H4 (cell line): Measurements from ENCODE around the gene TMEM150B. TPM values are rescaled to one million over a fixed set of nuclear protein-coding genes. Genes with fewer than 3 reads are reported as not detected.

Source experiments
- DNase-seq: peaks from one replicate; pipeline ENCODE4 v3.0.0-alpha.2; 2015; ENCODE audit warnings: low spot score
- total RNA-seq: library from RNA; depleted of rRNA; stranded (reverse); fragments of >200 nt; shearing (Covaris generic); gene quantifications from 2 replicates; pipeline ENCODE4 v1.2.3, GENCODE V29; 2014

Gene TMEM150B
- total RNA-seq, 1 experiment from 2014 or later = not detected

DNA sequence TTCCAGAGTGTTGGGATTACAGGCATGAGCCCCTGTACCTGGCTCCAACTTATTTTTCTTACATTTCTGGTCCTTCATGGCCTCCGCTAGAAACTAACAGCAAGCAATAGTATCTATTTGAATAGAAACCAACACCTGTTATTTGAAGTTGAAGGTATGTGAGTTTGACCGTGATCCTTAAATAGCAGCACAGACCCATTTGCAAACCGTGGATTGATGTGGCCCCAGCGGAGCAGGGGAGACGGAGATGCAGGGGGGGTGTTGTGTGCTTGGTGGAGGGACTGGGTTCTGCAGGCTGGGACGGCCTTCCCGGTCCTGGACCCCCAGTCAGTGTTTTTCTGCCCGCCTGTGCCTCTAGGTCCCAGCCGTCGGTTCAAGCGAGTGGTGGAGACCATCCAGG lies 16.9 kb downstream of the TMEM150B start:
- DNase-seq = no peak

DNA sequence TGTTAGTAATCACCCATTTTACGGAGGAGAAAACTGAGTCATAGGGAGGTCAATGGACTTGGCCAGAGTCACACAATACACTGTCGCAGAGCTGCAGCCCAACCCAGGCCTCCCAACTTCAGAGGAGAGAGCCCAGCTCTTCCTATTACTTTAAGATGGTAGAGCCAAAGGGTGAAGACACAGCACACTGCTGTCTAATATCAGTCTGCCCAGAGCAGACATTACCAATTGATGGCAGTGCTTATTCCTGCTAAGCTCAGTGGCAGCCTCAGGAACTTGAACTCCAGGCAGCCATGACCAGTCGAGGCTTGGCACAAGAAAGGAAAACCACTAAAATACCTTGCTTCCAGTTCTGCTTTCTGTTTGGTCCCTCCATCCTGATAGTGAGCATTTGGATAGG lies 18.4 kb downstream of the TMEM150B start:
- DNase-seq = no peak

DNA sequence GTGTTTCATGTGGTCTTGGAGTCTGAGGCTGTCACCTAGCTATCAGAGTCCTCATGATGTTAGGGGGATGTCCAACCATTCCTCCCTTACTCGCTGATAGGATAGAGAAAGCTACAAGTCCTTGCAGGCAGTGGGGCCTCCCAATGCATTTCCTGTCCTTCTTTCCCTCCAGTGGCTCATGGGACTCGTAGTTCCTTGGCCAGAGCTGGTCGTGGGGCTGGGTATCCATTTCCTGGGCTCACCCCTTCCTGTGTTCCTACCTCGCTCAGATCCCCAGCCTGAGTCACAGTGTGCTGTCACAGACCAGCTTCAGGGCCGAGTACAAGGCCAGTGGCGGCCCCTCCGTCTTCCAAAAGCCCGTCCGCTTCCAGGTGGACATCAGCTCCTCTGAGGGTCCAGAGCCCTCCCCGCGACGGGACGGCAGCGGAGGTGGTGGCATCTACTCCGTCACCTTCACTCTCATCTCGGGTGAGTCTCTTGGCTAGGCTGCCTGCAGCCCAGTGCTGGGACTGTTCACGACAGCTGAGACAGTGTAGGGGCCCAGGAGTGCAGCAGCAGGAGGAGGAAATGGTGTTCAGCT lies 19.1 kb downstream of the TMEM150B start:
- no peak for DNase-seq

DNA sequence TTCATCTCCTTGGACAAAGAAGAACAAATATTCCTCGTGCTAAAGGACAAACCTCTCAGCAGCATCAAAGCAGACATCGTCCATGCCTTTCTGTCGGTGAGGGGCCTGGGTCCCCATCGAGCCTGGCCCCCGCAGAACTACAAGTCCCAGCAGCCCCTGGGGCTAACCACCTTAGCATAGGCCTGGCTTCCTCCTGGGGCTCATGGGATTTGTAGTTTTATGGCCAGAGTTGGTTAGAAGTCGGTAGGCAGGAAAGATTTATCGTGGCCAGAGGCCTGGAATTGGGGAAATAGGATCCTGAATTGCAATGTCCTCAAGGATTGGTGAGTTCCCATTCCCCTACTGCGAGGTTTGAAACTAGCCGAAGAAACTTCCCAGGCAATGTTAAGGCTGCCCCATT lies 19.6 kb downstream of the TMEM150B start:
- no peak for DNase-seq

DNA sequence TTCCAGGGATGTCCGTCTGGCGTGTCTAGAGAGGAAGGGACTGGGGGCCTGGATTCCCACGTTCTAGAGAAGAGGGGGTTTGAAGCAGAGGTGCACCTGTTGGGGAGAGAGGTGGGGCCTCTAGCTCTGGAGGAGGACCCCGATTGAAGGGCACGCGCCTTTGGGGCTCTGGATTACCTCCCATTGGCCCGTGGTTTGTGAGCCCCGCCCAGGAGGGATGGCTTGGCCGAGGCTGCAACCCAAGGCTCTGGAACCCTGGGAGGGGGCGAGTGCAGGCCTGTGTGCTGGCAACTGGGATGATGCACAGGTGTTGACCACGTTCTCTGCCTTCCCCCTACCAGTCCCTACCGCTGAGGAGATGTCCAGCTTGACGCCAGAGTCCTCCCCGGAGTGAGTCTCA lies 20.2 kb downstream of the TMEM150B start:
- no peak for DNase-seq

DNA sequence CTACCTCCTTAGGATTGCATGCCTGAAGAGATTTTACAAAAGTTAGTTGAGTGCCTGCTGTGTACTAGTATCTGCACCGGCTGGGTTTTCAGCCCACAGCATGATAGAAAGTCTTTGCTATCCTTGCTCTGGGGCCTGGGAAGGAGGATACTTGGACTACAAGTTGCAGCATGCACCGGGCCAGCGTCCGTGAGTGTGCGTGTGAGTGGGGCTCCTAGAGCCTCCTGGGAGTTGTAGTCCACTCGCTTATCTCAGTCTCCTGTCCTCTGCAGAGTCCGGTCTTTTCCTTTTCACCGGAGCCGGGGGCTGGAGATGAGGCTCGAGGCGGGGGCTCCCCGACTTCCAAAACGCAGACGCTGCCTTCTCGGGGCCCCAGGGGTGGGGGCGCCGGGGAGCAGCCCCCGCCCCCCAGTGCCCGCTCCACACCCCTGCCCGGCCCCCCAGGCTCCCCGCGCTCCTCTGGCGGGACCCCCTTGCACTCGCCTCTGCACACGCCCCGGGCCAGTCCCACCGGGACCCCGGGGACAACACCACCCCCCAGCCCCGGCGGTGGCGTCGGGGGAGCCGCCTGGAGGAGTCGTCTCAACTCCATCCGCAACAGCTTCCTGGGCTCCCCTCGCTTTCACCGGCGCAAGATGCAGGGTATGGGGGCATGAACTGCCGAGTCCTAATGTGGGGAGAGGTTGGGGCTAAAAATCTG lies 20.7 kb downstream of the TMEM150B start:
- DNase-seq = no peak

DNA sequence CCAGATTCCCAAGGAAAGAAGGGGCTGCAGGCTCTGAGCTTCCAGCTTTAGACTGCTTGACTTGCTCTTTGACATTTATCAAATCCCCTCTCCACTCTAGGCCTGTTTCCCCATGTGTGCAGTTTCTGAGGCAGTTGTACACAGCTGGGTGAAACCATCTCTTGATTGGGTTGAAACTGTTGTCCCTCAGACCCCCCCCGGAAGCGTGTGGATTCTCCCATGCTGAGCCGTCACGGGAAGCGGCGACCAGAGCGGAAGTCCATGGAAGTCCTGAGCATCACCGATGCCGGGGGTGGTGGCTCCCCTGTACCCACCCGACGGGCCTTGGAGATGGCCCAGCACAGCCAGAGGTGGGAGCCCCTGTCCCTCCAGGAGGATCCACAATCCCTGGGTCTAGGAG lies 21.7 kb downstream of the TMEM150B start:
- no peak for DNase-seq

DNA sequence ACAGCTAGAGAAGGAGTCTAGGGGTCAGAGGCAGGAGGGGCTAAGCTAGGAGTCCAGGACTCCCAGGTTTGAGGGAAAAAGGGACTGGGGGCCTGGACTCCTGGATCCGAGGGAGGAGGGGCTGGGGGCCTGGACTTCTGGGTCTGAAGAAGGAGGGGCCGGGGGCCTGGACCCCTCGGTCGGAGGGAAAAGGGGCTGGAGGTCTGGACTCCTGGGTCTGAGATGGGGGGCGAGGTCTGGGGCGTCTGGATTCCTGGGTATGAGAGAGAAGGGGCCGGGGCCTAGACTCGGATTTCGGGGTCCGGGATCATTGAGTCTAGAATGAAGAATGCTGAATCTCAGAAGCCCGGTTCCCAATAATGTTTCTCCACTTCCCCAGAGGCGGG lies 22.8 kb downstream of the TMEM150B start:
- DNase-seq = no peak

DNA sequence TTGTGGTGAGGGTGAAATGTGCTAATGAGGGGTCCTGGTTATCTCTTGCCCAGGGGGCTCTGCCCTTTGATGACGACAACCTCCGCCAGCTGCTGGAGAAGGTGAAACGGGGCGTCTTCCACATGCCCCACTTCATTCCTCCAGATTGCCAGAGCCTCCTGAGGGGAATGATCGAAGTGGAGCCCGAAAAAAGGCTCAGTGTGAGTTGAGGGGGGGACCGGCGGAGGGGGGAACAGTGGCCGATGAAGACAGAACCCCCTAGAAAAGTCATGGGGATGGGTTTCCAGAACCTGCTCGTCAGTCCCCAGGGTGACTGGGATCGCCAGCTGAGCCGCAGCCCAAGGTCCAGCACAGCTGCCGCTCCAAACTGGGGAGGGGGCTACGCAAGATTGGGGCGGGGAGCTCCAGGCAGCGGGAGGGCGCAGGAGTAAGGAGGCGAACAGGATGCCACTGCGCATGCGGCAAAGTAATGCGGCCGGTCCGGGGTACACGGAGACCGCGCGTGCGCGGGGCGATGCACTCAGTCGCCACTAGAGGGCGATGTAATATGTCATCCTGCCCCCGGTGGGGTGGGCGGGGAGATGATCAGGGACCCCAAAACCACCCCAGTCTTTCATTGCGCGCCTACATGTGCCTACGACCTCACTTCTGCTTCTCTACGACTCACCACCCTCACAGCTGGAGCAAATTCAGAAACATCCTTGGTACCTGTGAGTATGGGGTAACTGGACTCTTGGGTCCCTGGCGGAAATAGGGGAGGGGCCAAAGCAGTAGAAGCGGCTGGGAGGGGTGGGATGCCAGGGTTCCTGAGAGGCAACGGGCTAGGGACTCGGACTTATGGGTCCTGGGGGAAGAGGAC lies 23.5 kb downstream of the TMEM150B start:
- DNase-seq = peak; percentile 85

DNA sequence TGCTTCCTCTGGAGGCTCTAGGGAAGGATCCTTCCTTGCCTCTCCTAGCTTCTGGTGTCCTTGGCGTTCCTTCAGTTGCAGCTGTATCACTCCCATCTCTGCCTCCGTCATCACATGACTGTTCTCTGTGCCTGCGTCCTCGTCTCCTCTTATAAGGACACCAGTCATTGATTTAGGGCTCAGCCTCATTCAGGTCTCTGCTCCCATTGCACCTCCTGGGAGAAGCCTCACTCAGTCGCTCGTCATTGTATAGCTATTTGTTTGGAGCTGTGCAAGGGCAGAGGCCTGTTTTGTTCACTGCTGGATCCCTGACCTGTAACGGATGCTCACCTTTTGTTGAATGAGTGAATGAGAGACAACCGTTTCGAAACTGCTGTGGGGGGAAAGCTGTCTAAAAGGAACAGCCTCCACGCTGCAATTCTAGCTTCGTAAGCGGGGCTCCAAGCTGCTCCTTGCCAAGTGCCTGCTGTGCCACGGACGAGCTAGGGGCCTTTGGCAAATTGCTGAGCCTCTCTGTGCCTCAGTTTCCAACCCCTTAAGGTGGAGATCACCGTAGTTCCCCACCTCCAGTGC lies 24.2 kb downstream of the TMEM150B start:
- DNase-seq = no peak

DNA sequence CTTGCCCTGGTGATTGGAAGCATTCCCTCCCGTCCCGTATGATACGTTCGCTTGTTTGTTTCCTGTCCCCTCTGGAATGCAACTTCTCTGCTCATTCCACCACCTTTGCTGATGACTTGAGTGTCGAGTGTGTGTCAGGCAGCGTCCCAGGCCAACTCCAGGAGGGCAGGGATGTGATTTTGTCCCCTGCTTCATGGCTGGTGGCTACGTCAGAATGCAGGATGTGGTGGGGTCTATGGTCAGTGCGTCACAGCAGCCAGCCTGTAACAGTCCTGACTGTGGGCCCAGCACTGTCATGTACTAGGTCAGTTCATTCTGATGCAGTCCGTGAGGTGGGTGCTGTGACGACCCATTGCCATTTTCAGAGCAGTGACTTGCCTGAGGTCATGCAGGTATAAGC lies 25.1 kb downstream of the TMEM150B start:
- no peak for DNase-seq

DNA sequence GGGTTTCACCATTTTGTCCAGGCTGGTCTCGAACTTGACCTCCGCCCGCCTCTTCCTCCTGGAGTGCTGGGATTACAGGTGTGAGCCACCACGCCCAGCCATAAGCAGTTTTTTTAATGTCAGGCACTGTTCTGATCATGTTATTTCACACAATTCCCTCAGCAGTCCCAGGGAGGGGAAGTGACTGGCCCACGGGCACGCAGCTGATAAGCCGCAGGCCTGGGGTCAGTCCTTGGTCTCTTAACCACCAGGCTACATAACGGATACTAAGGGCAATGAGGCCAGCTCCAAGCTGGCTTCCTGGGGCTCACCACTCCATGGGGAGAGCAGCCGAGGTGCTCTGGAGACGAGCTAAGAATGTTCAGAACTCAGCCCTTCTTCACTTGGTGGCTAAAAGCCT lies 27.9 kb downstream of the TMEM150B start:
- no peak for DNase-seq

DNA sequence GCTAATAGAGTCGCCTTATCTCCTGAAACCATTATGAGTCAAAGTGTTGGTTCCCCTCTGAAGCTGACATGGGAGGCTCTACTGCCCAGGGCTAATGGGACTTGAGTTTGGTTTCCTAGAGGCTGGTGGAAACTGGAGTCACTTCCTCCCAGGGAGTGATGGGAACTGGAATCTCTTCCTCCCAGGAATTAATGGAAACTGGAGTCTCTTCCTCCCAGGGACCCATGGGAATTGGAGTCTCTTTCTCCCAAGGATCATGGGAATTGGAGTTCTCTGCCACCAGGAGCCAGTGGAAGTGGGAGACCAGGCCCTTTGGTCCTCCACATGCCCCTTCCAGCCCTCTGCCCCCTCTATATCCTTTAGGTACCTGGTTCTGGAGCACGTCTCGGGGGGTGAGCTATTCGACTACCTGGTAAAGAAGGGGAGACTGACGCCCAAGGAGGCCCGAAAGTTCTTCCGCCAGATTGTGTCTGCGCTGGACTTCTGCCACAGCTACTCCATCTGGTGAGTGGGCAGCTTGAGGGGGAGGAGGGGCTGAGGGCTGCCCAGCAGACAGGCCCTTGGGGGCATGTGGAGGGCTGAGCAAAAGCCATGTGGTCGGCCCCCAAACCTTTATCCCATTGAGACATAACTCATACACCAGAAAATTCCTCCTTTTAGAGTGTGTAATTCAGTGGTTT lies 35.9 kb downstream of the TMEM150B start:
- no peak for DNase-seq

DNA sequence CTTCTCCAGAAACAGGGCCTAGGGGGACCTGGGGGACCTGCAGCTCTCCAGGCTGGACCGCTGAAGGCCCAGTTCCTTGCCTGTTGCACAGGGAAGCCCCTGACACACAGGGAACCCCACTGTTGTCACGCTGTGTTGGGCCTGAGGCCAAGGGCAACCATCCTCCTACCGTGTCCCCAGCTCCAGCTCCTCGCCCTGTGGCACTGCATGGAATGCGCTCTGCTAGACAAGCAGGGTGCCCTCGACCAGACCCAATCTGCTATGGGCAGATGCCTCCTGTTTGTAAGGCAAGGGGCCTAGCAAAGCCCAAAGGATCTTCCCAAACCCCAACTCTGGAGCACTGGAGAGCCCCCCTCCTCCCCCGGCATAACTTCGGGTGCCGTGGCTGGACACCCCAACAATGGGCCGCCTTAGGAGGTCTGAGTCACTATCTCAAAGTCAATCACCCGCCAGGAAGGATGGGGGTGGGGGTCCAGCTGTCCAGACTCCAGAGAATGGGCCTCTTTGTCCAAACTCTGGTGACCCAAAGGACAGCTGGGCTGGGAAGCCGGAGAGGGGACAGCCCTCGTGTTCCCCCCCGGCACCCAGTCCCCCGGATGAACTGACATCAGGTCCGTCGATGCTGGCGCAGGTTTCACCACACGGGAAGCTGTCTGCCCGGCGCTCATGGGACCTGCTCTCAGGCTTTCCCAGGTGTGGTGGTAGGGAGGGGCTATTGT lies 37.6 kb downstream of the TMEM150B start:
- DNase-seq = no peak

DNA sequence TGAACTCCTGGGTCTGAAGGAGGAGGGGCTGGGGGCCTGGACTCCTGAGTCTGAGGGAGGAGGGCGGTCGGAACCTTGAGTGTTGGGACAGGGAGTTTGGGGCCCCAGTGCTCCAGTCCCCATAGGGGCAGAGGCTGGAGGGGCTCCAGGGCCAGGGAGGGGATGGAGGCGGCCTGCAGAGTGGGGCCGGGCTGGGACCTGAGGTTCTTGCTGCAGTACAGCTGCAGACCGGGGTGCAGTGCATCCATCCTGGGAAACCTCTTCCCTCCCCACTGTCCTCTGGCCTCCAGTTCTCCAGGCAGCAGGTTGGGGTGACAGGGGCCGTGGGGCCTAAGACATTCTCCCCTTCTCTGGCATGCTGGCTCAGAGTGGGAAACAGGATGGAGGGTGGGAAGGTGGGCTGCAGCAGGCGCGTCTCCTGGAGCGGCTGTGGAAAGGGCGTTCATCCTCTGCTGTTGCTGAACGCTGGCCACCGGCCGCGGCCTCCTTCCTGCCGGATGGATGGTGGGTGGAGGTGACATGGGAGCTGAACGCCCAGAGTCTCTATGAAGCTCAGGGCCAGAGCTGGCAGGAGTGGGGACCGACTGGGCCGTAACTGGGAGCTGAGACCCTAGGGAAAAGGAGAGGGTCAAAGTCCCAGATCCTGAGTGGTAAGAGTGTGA lies 39.8 kb downstream of the TMEM150B start:
- DNase-seq = no peak

DNA sequence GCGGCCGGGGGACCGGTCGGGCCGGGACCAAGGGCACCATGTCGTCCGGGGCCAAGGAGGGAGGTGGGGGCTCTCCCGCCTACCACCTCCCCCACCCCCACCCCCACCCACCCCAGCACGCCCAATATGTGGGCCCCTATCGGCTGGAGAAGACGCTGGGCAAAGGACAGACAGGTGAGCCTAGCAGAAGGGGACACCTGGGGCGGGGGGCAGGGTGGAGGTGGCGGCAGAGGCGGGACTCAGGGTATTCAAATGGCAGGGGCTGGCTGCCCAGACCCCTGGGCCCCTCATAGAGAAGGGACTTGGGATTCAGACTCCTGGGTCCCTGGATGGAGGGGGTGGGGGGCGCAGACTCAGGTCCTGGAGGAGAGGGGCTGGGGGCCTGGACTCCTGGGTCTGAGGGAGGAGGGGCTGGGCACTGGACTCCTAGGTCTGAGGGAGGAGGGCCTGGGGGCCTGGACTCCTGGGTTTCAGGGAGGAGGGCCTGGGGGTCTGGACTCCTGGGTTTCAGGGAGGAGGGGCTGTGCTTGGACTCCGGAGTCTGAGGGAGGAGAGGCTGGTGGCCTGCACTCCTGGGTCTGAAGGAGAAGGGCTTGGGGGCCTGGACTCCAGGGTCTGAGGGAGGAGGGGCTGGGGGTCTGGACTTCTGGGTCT lies 40.6 kb downstream of the TMEM150B start:
- DNase-seq = no peak

DNA sequence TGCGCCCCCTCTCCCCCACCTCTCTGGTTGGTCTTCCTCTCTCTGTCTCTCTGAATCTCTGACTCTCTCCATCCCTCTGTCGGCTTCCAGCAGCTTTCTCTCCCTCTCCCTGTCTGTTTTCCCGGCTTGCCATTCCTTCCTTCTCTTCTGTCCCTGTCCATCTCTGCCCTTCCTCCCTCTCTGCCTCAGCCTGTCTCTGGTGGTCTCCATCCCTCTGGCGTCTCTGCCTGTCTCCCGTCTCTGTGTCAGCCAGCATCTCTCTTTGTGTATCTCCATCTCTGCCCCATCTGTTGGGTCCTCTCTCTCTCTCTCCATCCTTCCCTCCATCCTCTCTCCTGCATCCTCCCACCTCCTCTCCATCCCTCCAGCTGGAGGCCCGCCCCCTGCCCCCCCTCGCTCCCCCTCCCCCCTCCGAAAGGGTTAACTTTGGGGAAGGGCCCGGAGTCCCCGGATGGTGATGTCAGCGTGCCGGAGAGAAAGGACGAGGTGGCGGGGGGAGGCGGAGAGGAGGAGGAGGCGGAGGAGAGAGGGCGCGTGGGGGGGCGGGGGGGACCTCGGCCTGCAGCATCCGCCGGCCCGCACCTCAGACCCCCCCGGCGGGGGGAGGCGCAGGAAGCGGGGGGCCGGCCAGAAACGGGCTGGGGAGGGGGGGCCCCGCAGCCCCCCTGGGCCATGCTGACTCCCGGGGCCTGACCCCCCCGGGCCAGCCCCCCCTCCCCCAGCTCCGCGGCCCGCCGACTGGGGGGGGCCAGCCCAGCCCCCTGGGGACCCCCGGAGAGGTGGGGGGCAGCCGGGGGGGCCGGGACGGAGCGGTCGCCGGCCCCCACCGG lies 41.4 kb downstream of the TMEM150B start, which contains the start of gene BRSK1:
Gene BRSK1, plus strand, starts transcription at position 450 of the 830 bp plus-strand sequence. CDS start 446 bp downstream, outside the sequence.
- DNase-seq = peak; percentile 89

DNA sequence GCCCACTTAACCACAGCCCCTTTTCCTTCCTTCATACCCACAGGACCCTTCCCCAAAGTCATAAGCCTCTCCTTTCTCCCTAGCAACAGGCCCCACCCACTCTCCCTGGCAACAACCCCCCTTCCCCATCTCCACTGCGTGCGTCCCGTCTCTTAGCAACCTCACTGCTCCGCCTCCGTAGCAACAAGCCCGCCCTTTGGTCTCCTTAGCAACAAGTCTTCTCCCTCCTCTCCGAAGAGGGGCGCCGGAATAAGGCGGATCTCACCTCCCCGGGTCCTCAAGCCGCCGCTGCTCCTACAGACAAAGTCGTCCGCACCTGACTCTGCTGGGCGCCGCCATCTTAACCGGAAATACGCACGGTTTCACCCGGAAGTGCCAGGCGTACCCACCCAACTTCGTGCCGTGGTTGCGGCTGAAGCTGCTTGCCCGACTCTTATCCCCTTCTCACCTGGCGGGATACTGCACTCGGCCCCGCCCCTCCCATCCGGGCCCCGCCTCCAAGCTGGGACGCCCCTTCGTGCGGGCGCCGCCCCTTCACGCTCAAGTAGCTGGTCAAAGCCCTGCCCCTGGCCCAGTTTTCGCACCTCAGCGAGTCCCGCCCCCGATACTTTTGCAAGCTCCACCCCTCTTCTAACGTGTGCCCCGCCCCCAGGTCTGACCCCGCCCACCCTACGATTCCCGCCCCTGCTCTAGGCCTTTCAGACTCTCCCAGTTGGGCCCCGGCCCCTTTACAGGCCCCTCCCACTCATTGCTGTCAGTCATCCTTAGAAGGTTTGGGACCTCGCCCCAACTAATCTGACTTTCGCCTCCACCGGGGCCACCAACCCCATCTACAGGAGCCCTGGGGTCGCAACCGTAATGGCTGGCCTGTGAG lies 45.1 kb downstream of the TMEM150B start, which contains the start of gene HSPBP1:
Gene HSPBP1, minus strand, starts transcription at position 341 of the 874 bp plus-strand sequence. CDS start 502 bp downstream, outside the sequence.
- peak; percentile 99 for DNase-seq
